ENCODE measurements around the gene CHRM5. TPM values are rescaled to one million over a fixed set of nuclear protein-coding genes. Genes with fewer than 3 reads are reported as not detected.

The CHRM5 gene
- total and polyA plus RNA-seq, 2 experiments from 2014 or later: 0.05 to 0.43 TPM

GRCh38 chr15:34099914-34100313, 131.6 kb downstream of the CHRM5 start:
- no peaks in the 10 kb centered on the region for H3K9me3 ChIP-seq (ENCODE audit: low read depth)
- 89 to 90% methylated on average over 5 of the region's 5 CpGs for WGBS, 2 experiments (ENCODE audit: low coverage in 1 of 2, low lambda C conversion rate in 2 of 2, missing lambda C conversion rate in 2 of 2)
- no peak for TF ChIP-seq EZH2phosphoT487 (IDR thresholded peaks at IDR 0.05; ENCODE audit: insufficient read depth, low read depth)
- no peak for TF ChIP-seq EZH2 (IDR thresholded peaks at IDR 0.05; ENCODE audit: insufficient read depth, poor library complexity, severe bottlenecking)
- H3K9me2 ChIP-seq (ENCODE audit: insufficient read depth): no peaks in the 10 kb centered on the region
- H3K79me2 ChIP-seq (ENCODE audit: insufficient read depth): peaks cover 84% of the 10 kb centered on the region
- no peak overlapping the region for H2AFZ ChIP-seq
- no peaks in the 10 kb centered on the region for H3K27me3 ChIP-seq (replicated peaks; ENCODE audit: insufficient read depth)
- in situ Hi-C loops (cut with MboI): loop anchor here (10.0 to 25.0 kb wide), 3 partner anchors 115 to 487 kb away; partner anchors contain the start of genes GOLGA8B, KATNBL1 and LPCAT4
- H3K9ac ChIP-seq: peak overlapping the region; percentile 96; the same call in 1 of the 2 replicates
- H3F3A ChIP-seq (ENCODE audit: insufficient read depth): peaks cover 14% of the 10 kb centered on the region; the same call in 1 of the 2 replicates
- peak overlapping the region; percentile 93 for H3K4me2 ChIP-seq (ENCODE audit: unreplicated experiment)
- H3K4me1 ChIP-seq (ENCODE audit: insufficient read depth): peaks cover 25% of the 10 kb centered on the region
- H3K27ac ChIP-seq: no peak overlapping the region
- peak overlapping the region; percentile 88 for H3K4me3 ChIP-seq
- peaks cover 7% of the 10 kb centered on the region; the same call in 1 of the 2 replicates for H3K36me3 ChIP-seq (ENCODE audit: low read depth)
- no peak for DNase-seq
- H4K20me1 ChIP-seq (ENCODE audit: insufficient read depth): no peaks in the 10 kb centered on the region

- H3K9ac ChIP-seq: peak within 1 kb of the TSS; percentile 96
These were observed 133.3 kb downstream of the CHRM5 start, which contains the start of the genes EMC7 and PGBD4 for GRCh38 chr15:34101366-34102174. EMC7 (minus strand) TSS chr15:34101862; CDS start chr15:34101839, 23 bp downstream. PGBD4 (plus strand) TSS chr15:34102083; CDS start chr15:34102532, 449 bp downstream.

GRCh38 chr15:34102175-34102925, 134.1 kb downstream of the CHRM5 start:
- peaks cover 14% of the 10 kb centered on the region; the same call in 1 of the 2 replicates for H3F3A ChIP-seq (ENCODE audit: insufficient read depth)
- H4K20me1 ChIP-seq (ENCODE audit: insufficient read depth): no peaks in the 10 kb centered on the region
- peak overlapping the region; percentile 90 for H2AFZ ChIP-seq
- TF ChIP-seq EZH2 (IDR thresholded peaks at IDR 0.05; ENCODE audit: insufficient read depth, poor library complexity, severe bottlenecking): no peak
- TF ChIP-seq EZH2phosphoT487 (IDR thresholded peaks at IDR 0.05; ENCODE audit: insufficient read depth, low read depth): no peak
- H3K4me2 ChIP-seq (ENCODE audit: unreplicated experiment): peak overlapping the region; percentile 97
- peak; percentile 27 for DNase-seq
- H3K9ac ChIP-seq: peak overlapping the region; percentile 96
- peaks cover 60% of the 10 kb centered on the region for H3K79me2 ChIP-seq (ENCODE audit: insufficient read depth)
- no peaks in the 10 kb centered on the region for H3K9me2 ChIP-seq (ENCODE audit: insufficient read depth)
- H3K27ac ChIP-seq: peak overlapping the region; percentile 84
- in situ Hi-C loops (cut with MboI): loop anchor here (10.0 to 25.0 kb wide), 2 partner anchors 112 to 260 kb away; partner anchors contain the start of genes KATNBL1 and LPCAT4
- H3K4me1 ChIP-seq (ENCODE audit: insufficient read depth): peaks cover 25% of the 10 kb centered on the region
- H3K4me3 ChIP-seq: peak overlapping the region; percentile 88
- 16% methylated on average over 29 of the region's 29 CpGs for WGBS, 2 experiments (ENCODE audit: low coverage in 1 of 2, low lambda C conversion rate in 2 of 2, missing lambda C conversion rate in 2 of 2)
- no peaks in the 10 kb centered on the region for H3K9me3 ChIP-seq (ENCODE audit: low read depth)
- no peaks in the 10 kb centered on the region for H3K36me3 ChIP-seq (ENCODE audit: low read depth)
- no peaks in the 10 kb centered on the region for H3K27me3 ChIP-seq (replicated peaks; ENCODE audit: insufficient read depth)

More at GRCh38 chr15:34101366-34102174, 133.3 kb downstream of the CHRM5 start, which contains the start of the genes EMC7 and PGBD4:
- H3K79me2 ChIP-seq (ENCODE audit: insufficient read depth): peaks cover 68% of the 10 kb centered on the region
- peak within 1 kb of the TSS; percentile 88 for H3K4me3 ChIP-seq
- peak within 1 kb of the TSS; percentile 90 for H2AFZ ChIP-seq
- H3K9me2 ChIP-seq (ENCODE audit: insufficient read depth): no peaks in the 10 kb centered on the region
- H3K4me1 ChIP-seq (ENCODE audit: insufficient read depth): peaks cover 25% of the 10 kb centered on the region
- no peaks in the 10 kb centered on the region for H3K9me3 ChIP-seq (ENCODE audit: low read depth)
- H3K36me3 ChIP-seq (ENCODE audit: low read depth): no peaks in the 10 kb centered on the region
- peak; percentile 100 for DNase-seq
- H4K20me1 ChIP-seq (ENCODE audit: insufficient read depth): no peaks in the 10 kb centered on the region
- H3K27me3 ChIP-seq (replicated peaks; ENCODE audit: insufficient read depth): no peaks in the 10 kb centered on the region
- peak within 1 kb of the TSS; percentile 97 for H3K4me2 ChIP-seq (ENCODE audit: unreplicated experiment)
- in situ Hi-C loops (cut with MboI): loop anchor here (10.0 to 25.0 kb wide), 2 partner anchors 113 to 261 kb away; partner anchors contain the start of genes KATNBL1 and LPCAT4
- peak within 1 kb of the TSS; percentile 84 for H3K27ac ChIP-seq
- TF ChIP-seq EZH2 (IDR thresholded peaks at IDR 0.05; ENCODE audit: insufficient read depth, poor library complexity, severe bottlenecking): no peak
- no peak for TF ChIP-seq EZH2phosphoT487 (IDR thresholded peaks at IDR 0.05; ENCODE audit: insufficient read depth, low read depth)
- peaks cover 14% of the 10 kb centered on the region; the same call in 1 of the 2 replicates for H3F3A ChIP-seq (ENCODE audit: insufficient read depth)
- WGBS, 2 experiments (ENCODE audit: low coverage in 1 of 2, low lambda C conversion rate in 2 of 2, missing lambda C conversion rate in 2 of 2): 0% methylated on average over 48 of the region's 48 CpGs

GRCh38 chr15:34106423-34106822, 138.1 kb downstream of the CHRM5 start:
- Histone ChIP-seq H3F3A (ENCODE audit: insufficient read depth) (peaks cover 9% of the 10 kb centered on the region; the same call in 1 of the 2 replicates), H3K9me2 (ENCODE audit: insufficient read depth) (no peaks in the 10 kb centered on the region), H4K20me1 (ENCODE audit: insufficient read depth) (no peaks in the 10 kb centered on the region), H3K4me1 (ENCODE audit: insufficient read depth) (peaks cover 8% of the 10 kb centered on the region), H3K9me3 (ENCODE audit: low read depth) (no peaks in the 10 kb centered on the region), H3K9ac (no peak overlapping the region), H3K4me3 (no peak overlapping the region), H3K36me3 (ENCODE audit: low read depth) (no peaks in the 10 kb centered on the region), H3K27me3 (replicated peaks; ENCODE audit: insufficient read depth) (no peaks in the 10 kb centered on the region), H2AFZ (no peak overlapping the region), H3K27ac (no peak overlapping the region), H3K79me2 (ENCODE audit: insufficient read depth) (peaks cover 19% of the 10 kb centered on the region), H3K4me2 (ENCODE audit: unreplicated experiment) (no peak overlapping the region)
- in situ Hi-C loops (cut with MboI): loop anchor here (10.0 to 25.0 kb wide), 2 partner anchors 108 to 256 kb away; partner anchors contain the start of genes KATNBL1 and LPCAT4
- WGBS, 2 experiments (ENCODE audit: low coverage in 1 of 2, low lambda C conversion rate in 2 of 2, missing lambda C conversion rate in 2 of 2): 95 to 100% methylated on average over 1 of the region's 1 CpG
- TF ChIP-seq EZH2phosphoT487 (IDR thresholded peaks at IDR 0.05; ENCODE audit: insufficient read depth, low read depth): no peak
- no peak for TF ChIP-seq EZH2 (IDR thresholded peaks at IDR 0.05; ENCODE audit: insufficient read depth, poor library complexity, severe bottlenecking)
- no peak for DNase-seq
